ENCODE data around the gene ZNF543.

GRCh38 chr19:57376151-57376550 lies 55.9 kb downstream of the ZNF543 start:
- TF ChIP-seq, protein P1, sequence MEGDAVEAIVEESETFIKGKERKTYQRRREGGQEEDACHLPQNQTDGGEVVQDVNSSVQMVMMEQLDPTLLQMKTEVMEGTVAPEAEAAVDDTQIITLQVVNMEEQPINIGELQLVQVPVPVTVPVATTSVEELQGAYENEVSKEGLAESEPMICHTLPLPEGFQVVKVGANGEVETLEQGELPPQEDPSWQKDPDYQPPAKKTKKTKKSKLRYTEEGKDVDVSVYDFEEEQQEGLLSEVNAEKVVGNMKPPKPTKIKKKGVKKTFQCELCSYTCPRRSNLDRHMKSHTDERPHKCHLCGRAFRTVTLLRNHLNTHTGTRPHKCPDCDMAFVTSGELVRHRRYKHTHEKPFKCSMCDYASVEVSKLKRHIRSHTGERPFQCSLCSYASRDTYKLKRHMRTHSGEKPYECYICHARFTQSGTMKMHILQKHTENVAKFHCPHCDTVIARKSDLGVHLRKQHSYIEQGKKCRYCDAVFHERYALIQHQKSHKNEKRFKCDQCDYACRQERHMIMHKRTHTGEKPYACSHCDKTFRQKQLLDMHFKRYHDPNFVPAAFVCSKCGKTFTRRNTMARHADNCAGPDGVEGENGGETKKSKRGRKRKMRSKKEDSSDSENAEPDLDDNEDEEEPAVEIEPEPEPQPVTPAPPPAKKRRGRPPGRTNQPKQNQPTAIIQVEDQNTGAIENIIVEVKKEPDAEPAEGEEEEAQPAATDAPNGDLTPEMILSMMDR (IDR thresholded peaks at IDR 0.05): no peak
- no peak for TF ChIP-seq EZH2 (IDR thresholded peaks at IDR 0.05; ENCODE audit: borderline replicate concordance, insufficient read depth, low read depth, low read length, poor library complexity, severe bottlenecking)

Measured in B cell (primary cell).